ENCODE data around the gene GALNT18.

GRCh38 chr11:11324090-11324489 lies 297.7 kb downstream of the GALNT18 start:
- no peak for TF ChIP-seq CTCF (conservative IDR thresholded peaks at IDR 0.05)
- no peak for TF ChIP-seq EZH2 (IDR thresholded peaks at IDR 0.05; ENCODE audit: low read depth)
